DMS114 treated with DMSO at 0.1 percent for 48 hours (cell line): ENCODE results near the gene EFHC1.
"Not testable (repeated sequence)": the region's sequence is repeated elsewhere in the genome, so short reads cannot be mapped to it uniquely, and the experiment has no call there.

Source experiments
- DNase-seq: peaks from one replicate; lab custom pipeline; 2025; ENCODE audit not compliant: unreplicated experiment; lab: John Stamatoyannopoulos, UW

Gene EFHC1

DNA sequence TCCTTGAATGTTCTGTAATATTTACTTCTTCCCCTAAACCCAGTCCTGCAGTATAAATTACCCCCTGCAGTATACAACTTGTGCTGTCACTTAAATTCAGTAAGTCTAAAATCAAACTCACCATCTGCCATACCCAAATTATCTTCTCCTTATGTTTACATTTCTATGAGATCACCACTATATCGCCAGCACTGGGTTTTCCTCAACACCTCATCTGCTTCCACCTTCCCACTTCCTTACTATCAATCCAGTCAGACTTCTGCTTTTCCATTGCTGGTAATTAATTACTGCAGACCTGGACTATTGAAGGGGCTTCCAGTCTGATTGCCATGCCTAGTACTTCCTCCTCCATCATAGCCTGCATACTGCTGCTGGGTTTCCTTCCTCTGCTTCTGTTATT is 15.2 kb downstream of the EFHC1 start:
- DNase-seq: no peak

DNA sequence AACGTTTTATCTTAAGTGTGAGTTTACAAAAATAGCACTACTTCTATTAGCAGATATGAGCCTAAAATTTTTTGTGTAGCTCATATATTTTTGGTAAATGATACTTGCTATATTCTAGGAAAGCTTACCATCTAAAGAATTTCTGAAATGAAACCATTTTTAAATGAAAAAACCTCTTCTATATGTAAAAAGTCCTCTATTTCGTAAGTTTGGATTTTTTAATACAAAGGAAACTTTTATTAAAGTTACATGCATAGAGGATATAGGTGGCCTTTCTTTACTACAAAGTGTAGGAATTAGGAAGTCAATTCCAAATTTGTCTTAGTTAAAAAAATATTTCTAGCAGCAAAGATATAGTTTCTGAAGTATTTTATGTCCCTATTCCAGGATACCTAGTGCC is 18.8 kb downstream of the EFHC1 start:
- no peak for DNase-seq

DNA sequence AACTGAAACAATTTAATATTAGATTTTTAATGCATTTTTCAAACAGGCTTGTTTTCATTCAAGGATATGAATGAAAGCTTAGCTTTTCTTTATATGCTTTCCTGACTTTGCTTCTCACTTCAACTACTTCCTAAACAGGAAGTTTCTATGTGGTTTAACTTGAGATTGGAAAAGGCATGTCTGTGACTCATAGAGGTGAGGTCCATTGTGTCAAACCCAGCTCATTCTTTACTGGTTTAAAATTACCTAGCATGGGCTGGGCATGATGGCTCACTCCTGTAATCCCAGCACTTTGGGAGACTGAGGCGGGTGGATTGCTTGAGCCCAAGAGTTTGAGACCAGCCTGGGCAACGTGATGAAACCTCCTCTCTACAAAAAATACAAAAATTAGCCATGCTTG is 34.4 kb downstream of the EFHC1 start:
- DNase-seq: no peak

DNA sequence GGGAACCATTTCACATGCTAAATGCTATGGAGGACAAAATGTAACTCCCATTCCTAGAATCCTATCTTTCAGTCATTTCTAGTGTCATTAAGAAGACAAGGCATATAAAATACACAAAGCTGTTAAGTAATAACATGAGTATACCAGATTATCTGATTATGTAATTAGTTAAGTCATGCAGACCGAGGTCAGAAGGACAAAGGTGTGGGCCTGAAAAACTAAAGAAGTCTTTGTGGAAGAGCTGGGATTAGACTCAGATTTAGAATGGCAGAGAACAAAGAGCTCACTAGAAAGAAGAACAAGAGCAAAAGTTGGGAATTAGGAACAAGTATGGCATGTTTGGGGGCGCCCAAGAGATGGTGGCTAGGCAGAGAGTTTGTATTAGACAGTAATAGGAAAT is 37.0 kb downstream of the EFHC1 start:
- no peak for DNase-seq

DNA sequence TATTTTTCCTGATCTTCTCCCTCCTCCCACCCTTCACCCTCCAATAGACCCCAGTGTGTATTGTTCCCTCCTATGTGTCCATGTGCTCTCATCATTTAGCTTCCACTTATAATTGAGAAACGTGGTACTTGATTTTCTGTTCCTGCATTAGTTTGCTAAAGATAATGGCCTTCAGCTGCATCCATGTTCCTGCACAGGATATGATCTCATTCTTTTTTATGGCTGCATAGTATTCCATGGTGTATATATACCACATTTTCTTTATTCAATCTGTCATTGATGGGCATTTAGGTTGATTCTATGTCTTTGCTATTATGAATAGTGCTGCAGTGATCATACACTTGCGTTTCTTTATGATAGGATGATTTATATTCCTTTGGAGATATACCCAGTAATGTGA is 41.1 kb downstream of the EFHC1 start:
- not testable (repeated sequence) for DNase-seq

DNA sequence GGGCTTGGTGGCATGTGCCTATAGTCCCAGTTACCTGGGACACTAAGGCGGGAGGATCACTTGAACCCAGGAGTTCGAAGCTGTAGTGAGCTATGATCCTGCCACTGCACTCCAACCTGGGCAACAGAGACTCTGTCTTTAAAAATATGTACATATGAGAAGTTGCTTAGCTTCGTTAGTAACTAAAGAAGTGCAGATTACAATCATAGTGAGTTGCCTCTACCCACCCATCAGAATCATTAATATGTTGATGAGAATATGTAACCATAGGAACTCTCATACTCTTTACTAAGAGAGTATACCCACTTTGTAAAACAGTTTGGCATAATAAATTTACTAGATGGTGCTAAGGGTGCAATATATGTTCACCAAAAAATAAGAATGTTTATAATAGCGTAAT is 54.0 kb downstream of the EFHC1 start:
- no peak for DNase-seq

DNA sequence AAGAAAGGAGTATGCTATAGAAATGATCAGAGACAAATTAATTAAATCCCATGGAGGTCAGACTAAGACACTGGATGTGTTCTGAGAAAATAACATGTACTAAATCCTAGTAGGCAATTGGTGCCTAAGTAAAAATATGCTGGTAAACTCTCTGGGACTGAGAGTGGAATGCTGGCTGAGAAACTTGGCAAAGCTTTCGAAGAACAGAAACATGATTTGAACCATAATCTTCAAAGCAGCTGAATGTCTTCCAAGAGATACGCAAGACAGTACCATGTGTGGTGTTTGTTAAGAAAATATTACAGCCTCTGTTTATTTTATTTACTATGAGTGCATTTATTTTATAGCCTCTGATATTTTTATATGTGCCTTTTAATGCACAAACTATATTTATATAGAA is 55.2 kb downstream of the EFHC1 start:
- DNase-seq: no peak

DNA sequence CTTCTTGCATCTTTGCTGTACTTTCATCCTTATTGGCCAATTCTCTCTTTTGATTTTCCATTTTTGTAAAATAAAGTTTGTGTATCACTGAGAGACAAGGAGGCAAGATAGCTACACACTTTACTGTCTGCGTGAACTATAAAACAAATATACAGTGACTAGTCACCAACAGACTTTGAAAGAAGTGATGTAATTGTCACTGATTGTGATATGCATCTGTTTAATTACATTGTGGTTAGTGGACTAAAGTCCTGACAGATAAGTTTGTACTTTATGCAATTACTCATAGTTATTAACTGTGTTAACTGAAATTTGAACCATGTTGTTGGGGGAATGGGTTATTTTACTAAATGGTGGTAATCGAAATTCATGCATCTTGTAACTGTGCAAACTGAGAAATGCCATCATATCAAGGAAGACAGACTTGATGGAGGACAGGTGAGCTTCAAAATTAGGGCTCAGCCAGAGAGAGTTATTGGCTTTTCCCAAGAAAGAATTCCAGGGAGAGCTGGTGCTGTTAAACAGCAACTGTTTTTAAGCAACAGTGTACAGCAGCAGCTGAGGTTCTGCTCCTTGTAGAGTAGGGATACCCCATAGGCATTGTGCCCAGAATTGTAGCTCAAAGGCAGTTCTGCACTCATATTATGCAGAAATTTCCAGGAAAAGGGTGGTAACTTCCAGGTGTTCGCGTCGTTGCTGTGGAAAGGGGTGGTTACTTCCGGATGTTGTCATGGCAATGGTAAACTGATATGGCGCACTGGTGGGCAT is 62.9 kb downstream of the EFHC1 start:
- DNase-seq: no peak

DNA sequence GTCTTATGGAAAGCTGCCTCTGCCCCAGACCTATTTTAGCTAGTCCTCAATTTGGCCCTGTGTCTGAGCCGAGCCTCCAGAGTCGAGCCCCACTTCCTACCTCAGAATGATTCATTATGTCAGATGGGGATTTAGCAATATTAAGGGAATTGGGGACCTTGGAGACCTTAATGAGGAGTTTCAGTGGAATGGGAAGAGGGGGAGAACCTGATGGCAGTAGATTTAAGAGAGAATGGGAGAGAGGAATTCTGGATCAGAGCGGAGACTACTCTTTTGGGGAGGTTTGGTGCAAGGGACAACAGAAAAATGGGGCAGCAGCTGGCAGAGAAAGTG is 63.5 kb downstream of the EFHC1 start:
- no peak for DNase-seq

DNA sequence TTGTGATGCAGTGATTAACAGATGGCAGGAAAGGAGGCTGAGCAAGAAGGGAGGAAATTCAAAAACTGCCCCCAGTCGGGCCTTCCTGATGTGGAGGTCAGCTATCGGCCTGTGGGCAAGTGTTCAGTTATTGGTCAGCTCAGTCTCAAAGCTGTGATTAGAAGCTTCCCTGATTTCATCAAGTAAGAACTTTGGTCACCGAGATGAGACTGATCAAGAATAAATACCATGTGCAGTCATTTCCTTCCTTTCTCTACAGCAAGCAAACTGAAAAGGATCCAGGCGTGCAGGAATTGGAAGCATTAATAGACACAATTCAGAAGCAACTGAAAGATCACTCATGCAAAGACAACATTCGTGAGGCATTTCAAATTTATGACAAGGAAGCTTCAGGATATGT is 69.7 kb downstream of the EFHC1 start:
- DNase-seq: no peak

DNA sequence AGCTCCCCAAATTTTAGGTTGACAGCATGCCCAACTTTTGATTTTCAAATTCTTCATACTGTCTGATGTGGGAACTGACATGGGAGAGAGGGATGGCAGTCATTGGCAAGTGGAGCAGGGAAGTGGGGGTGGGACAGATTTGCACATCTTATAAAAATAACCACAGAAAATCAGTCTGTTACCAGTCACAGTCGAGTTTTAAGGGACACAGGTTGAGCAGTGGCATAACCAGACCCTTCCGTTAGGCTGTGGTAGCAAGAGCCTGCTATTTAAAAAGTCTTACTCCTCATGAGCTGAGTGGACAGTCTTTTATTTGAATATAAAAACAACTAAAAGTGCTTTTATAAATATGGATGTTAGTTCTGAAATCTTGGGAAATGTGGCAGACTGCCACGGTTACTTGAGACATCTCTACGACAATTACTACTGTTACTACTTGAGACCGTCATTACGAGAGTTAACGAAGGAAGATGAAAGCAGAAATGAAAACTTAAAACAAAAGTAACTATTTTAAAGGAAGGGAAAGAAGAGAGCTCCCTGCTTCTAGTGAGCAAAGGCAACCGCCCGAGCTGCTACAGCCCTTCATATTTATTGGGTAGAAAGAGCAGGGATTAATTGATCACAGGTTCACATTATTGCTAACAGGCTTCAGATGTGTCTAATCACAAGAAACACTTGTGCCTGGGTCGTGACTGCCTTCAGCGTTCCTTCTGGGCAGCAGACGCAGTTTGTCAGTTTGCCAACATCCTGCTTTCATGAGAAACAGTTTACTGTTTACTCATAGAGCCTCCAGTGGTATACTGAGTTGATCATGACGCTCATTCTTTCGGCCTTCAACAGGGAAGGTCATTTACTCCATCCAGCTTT is 71.3 kb downstream of the EFHC1 start:
- DNase-seq: no peak

DNA sequence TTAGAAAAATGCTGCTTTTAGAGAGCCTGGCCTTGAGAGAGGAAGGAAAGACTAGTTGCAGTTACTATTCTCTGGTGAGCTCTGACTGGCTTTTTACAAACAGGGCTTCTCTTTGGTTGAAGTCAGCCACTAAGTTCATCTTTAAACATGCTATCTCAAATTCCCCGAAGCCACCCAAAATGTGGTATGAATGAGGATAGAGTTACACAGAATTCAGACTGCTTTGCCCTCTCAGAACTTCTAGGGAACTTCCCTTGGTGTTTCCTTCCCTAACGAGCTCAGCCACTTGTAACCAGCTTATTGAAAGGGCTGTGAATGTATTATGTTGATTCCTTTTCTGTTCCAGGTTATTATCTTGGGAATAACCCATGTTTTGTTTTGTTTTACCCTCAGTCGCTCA is 73.5 kb downstream of the EFHC1 start:
- DNase-seq: no peak

DNA sequence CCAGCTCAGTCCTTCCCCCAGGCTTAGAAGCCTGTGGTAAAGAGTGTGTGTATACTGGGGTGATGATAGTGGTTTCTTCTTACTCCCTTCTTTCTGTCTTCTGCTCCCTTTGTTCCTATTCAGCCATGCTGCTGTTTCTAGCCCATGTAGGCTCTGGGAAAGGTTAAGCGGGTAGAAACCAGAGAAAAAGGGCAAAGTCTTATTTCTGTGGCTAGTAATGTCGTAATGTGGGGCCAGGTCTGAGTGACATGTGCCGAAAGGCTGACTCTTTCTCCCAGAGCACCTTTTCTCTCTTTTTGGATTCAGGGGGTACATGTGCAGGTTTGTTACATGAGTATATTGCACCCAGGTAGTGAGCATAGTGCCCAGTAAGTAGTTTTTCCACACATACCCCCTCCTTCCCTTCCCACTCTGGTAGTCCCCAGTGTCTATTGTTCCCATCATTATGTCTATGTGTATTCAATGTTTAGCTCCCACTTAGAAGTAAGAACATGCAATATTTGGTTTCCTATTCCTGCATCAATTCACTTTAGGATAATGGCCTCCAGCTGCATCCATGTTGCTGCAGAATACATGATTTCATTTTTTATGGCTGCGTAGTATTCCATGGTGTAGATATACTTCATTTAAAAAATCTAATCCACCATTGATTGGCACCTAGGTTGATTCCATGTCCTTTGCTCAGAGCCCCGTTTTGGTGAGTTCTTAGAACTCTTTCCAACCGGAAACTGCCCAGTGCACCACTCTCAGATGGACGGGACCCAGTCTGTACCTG is 74.3 kb downstream of the EFHC1 start:
- DNase-seq: no peak

DNA sequence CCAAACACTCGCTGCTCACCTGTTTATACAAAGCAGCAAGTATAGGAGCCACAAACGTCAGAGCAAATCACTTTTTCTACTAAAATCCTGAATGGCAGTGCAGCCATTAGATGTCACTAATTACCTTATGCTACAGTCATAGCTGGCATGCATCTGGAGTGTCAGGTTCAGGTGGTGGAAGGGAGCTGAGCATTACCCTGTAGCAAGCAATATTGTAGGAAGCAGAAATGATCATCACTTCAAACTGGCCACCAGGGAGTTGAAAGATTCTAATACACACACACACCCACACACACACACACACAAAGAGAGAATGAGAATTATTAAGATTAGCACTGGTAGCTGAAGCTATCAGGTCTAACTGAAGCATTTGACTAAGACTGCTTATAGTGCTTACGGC is 75.8 kb downstream of the EFHC1 start:
- no peak for DNase-seq

DNA sequence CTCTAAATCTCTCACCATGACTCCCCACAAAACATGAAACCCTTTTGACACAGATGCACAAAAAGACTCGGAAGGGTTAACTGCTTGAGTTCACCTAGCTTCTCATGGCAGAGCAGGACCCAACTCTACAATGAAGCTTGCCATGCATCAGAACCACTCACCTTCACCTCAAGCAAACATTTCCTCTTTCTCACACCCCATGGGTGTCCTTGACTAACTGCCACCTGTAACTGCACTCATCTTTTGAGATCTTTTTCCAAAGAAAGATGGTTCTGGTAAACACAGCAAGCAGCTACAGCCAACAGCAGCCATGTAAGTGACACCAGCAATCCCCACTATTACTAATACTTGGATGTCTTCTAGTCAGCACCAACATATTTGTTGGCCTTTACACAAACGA is 76.5 kb downstream of the EFHC1 start:
- DNase-seq: no peak

DNA sequence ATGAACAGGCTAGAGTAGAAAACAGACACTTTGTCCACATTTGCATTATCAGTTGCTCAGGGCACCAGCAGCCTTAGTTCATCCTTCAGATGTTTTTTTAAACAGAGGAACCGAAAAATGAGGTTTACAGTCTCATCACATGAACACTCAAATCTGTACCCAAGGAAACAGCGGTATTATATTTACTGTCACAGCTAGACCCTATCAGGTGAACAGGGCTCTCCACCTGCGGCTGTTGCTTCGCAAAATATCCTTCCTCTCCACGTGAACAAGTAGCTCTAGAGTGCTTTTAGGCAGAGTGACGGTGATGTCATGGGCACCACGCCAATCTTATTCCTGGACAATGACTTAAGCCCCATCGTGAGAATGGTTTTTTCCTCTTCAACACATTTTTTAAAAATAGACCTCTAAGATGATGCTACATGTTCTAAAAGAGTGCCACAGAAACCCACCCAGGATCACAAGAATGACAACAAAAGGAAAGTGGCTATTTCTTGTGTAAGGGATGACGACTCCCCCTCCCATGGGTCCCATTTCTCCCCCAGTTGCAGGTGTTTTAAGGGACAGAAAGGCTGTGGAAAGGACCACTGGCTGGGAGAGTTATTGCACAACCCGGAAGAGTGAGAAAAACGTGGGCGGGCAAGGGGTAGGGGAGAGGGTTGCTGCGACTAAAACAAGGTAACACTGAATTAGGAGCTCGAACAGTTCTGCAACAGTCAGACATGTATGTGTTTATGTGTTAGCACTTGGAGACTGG is 77.7 kb downstream of the EFHC1 start:
- DNase-seq: no peak

DNA sequence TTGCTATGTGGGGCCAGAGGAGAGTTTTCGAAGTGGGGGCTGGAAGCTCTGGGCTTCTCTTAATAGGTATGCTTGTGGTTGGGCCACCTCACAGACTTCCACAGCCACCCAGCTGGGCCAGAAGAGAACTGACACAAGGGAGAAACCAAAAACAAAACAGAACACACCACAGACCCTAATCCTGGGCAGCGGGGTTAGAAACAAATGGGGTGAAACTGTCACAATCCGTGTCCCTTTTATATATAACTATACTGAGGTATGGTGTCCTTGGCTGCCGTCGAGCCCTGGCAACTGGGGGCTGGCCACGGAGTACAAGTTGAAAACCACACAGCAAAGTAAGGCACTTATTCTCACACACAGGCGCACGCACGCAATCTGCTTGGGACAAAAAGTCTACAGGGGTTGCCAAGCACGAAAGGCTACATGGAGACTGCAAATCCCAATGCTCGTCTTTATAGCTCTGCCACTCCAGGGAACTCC is 78.4 kb downstream of the EFHC1 start:
- DNase-seq: no peak

DNA sequence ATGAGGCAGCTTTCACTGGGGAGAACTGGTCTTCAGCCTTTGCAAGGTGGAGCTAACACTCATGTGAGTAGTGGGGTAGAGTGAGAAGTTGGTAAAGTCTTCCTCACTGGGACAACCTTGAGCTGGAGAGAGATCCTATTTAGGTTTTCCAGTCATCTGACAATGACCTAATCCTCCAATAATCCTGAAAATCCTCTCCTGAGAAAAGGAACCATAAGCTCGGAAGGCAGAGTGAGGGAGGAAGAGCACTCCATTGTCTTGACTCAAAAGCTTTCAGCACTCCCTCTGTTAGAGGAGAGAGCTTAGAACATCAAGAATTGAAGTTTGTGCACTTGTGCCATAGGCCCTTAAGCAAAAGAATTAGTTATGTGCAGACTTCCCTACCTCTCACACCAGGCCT is 78.9 kb downstream of the EFHC1 start:
- DNase-seq: no peak

DNA sequence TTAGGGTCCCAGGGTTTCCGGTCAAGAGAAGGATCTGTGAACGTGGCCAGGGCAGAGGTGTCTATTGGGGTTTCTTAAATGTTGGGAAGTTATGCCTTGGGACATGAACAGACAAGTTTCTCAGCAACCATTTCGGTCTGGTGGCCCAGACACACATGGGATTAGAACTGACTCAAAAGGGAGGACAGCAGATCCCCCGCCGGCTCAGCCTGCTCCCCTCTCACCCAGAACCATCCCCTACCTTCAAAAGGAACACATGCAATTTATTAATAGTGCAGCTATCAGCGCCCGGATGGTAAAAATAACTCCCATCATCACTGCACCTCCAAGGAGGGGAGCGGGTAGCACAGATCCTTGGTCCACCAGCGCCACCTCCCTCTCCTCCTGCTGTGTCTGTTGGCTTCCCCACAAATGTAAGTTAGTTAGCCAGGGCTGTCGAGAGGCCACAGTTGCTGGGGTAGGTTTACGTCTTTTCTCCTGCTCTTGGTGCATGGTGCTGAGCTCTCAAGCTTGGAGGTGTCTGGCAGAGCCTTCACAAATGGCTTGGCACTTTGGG is 79.6 kb downstream of the EFHC1 start:
- DNase-seq: no peak

DNA sequence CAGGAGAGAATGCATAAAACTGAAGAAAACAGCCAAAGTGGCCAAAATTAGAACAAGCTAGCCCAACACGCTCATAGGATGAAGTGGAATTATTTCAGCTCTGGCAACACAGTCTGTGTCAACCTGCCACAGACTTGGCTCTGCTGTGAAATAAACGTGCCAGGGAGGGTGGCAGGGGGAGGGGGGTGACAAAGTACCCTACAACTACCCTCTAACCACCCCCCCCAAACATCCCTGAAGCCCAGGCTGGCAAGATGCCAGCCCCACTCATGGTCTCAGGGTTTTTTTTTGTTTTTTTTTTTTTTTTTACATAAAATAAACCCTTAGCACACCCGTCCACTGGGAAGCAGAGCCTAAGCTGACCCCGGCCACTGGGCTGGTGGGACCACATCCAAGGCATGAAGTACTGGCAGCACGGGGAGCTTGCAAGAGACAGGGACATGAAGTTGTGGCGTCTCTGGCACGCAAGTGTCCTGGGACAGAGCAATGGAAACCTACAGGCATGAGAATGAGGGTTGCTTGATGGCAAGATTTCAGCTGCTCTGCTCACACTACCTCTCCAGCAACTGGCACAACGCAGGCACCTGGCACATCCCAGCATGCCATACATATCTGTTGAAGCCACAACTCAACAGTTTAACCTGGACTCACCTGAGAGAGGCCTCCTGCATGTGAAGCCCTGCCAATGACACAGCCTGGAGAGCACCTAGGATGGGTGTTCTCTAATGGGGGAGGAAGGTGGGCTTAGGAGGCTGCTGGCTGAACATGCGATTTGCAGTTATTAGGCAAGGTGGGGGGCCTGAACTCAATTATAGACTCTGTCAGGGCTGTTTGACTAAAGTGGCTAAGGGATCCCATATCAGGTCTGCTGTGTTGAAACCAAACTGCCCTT is 80.3 kb downstream of the EFHC1 start:
- DNase-seq: no peak
